Hepatocyte (in vitro differentiated cells): ENCODE measurements around the gene PRTFDC1.

ENCODE experiments used
- CTCF ChIP-seq: fragments of 200-600 bp; sonication (generic); IDR thresholded peaks from 2 replicates; pipeline ENCODE4 v1.5.1; 2016; ENCODE audit warnings: antibody characterized with exemption, mild to moderate bottlenecking; ENCODE audit not compliant: poor library complexity
- EZH2 ChIP-seq: fragments of 200-600 bp; sonication (generic); IDR thresholded peaks from 2 replicates; pipeline ENCODE4 v1.6.1; 2016; ENCODE audit warnings: antibody characterized with exemption, mild to moderate bottlenecking, borderline replicate concordance

GRCh38 chr10:24806262-24806661 is 146.1 kb downstream of the PRTFDC1 start:
- TF ChIP-seq CTCF (no peak), EZH2 (no peak)
